Measurements from ENCODE around the gene DEFB131A.
"Not testable (repeated sequence)": the region's sequence is repeated elsewhere in the genome, so short reads cannot be mapped to it uniquely, and the experiment has no call there.

DEFB131A gene

GRCh38 chr4:9495443-9495842, 51.2 kb downstream of the DEFB131A start:
- peak; percentile 62 for DNase-seq

DNA sequence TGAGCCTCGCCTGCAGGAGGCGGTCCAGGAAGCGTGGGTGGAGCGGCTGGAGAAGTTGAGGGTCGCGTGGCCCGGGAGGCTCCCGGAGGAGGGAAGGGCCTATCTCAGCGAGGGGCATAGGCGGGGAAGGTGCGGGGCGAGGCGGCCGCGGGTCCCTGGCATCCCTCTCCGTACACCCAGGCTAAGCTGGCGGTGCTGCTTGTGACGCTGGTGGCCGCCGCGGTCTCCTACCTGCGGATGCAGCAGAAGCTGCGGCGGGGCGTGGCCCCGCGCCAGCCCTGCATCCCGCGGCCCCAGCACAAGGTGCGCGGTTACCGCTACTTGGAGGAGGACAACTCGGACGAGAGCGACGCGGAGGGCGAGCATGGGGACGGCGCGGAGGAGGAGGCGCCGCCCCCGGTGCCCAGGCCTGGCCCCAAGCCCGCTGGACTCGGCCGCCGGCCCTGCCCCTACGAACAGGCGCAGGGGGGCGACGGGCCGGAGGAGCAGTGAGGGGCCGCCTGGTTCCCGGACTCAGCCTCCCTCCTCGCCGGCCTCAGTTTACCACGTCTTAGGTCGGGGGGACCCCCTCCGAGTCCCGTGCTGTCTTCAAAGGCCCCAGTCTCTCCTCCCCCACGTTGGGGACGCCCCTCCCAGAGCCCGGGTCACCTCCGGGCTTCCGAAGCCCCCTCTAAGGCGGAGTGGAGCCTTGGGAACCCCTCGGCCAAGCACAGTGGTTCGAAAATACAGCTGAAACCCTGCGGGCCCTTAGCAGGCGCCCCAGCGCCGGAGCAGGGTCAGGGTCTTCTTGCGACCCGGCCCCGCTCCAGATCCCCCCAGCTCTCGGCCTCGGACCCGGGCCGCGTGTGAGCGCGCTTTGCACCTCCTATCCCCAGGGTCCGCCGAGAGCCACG, 53.6 kb downstream of the DEFB131A start:
- not testable (repeated sequence) for DNase-seq

DNA sequence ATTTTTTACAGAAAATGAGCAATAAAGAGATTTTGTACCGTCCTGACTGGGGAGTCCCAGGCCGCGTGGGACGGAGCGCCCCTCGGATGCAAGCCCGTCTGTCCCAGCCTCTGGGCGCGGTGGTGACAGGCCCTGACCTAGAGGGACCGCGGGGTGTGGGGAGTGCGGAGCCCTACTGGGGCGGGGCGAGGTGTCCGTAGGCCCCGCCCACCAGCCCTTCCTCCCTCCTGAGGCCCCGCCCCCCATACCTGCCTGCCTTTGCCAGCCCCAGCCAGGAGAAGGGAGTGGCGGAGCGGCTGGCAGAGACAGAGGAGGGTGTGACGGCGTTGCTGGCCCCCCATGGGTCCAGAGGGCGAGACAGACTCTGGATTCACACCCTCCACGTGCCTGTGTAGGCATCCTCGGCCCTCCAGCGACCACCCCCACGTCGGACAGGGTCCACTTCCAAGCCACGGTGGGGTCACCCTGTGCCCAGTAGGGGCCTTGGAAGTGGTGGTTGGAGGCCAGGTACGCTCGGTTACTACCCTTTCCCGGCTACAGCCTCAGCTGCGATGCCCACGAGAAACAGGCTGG, 54.3 kb downstream of the DEFB131A start:
- not testable (repeated sequence) for DNase-seq

GRCh38 chr4:9499974-9500487, 55.8 kb downstream of the DEFB131A start:
- not testable (repeated sequence) for DNase-seq
